ENCODE results near the gene SPANXD. TPM values are rescaled to one million over a fixed set of nuclear protein-coding genes. Genes with fewer than 3 reads are reported as not detected.

Gene SPANXD
- total RNA-seq, 1 experiment from 2014 or later: not detected

- no peak overlapping the region for H4K91ac ChIP-seq (ENCODE audit: insufficient read length, low read depth, low read length)
- H3K23me2 ChIP-seq (ENCODE audit: insufficient read length, low read depth, low read length, poor library complexity, severe bottlenecking): no peaks in the 10 kb centered on the region
- H3K23ac ChIP-seq (ENCODE audit: insufficient read length, low read depth, low read length): no peak overlapping the region
- no peak overlapping the region for H2BK120ac ChIP-seq (ENCODE audit: low read depth, low read length, poor library complexity, severe bottlenecking)
- no peak overlapping the region for H3T11ph ChIP-seq (ENCODE audit: low read length)
- Mint-ChIP-seq H3K9me3 (peaks cover 62 to 67% of the 10 kb centered on the region in 2 experiments), H3K27me3 (ENCODE audit: low read depth) (no peaks in the 10 kb centered on the region), H3K27ac (no peak overlapping the region), H3K4me3 (no peak overlapping the region), H3K4me1 (no peaks in the 10 kb centered on the region), H3K36me3 (ENCODE audit: insufficient read depth in 1 of 3, low read depth in 3 of 3) (no peaks in the 10 kb centered on the region; a peak in 1 of 7 replicates)
- no peaks in the 10 kb centered on the region for H3K79me2 ChIP-seq (ENCODE audit: insufficient read depth, low read length)
- no peak overlapping the region for H4K8ac ChIP-seq (replicated peaks; ENCODE audit: insufficient read length, low read depth, low read length)
- H3K4me2 ChIP-seq (ENCODE audit: insufficient read depth, insufficient read length, low read length): no peak overlapping the region
- no peaks in the 10 kb centered on the region for H3K27me3 ChIP-seq (ENCODE audit: insufficient read depth, low read length)
- DNase-seq: no peak
- H3K9ac ChIP-seq (ENCODE audit: extremely low read depth, insufficient read length, low read length): no peak overlapping the region
- no peak overlapping the region for H4K5ac ChIP-seq (ENCODE audit: insufficient read length, low read depth, low read length)
- peaks cover 26% of the 10 kb centered on the region for H3K9me3 ChIP-seq (ENCODE audit: control insufficient read depth, low read depth, low read length)
- H2AK5ac ChIP-seq (ENCODE audit: insufficient read length, low read length): no peak overlapping the region
- H3K79me1 ChIP-seq (ENCODE audit: insufficient read depth, low read depth, low read length, poor library complexity, severe bottlenecking): no peaks in the 10 kb centered on the region
- no peak overlapping the region for H3K56ac ChIP-seq (ENCODE audit: insufficient read length, low read depth, low read length)
- no peak overlapping the region for H3K18ac ChIP-seq (ENCODE audit: insufficient read length, low read depth, low read length)
- H2BK15ac ChIP-seq (ENCODE audit: low read depth, low read length): no peak overlapping the region
- no CpG with 5 or more reads among the region's 3 CpGs for WGBS (ENCODE audit: extremely low coverage, insufficient read length, low lambda C conversion rate)
- no peak overlapping the region for H2BK12ac ChIP-seq (ENCODE audit: insufficient read length, low read depth, low read length)
- H3K14ac ChIP-seq (ENCODE audit: insufficient read depth, low read length): no peak overlapping the region
- no peak overlapping the region for H3K27ac ChIP-seq (ENCODE audit: insufficient read length, low read depth, low read length)
- no peak for TF ChIP-seq CTCF (conservative IDR thresholded peaks at IDR 0.05)
- no peak overlapping the region for H2BK20ac ChIP-seq (ENCODE audit: low read depth, low read length, poor library complexity, severe bottlenecking)
- H4K20me1 ChIP-seq (ENCODE audit: control insufficient read depth, insufficient read depth, insufficient read length): no peaks in the 10 kb centered on the region
- no peak overlapping the region for H2BK5ac ChIP-seq (ENCODE audit: insufficient read length, low read length)
- no peak overlapping the region for H3K4ac ChIP-seq (ENCODE audit: low read depth, low read length)
- H3K4me1 ChIP-seq (ENCODE audit: insufficient read depth, low read length): no peaks in the 10 kb centered on the region
- H2AFZ ChIP-seq (ENCODE audit: low read length): no peak overlapping the region
Observed at GRCh38 chrX:141714680-141715079, 16.1 kb upstream of the SPANXD start.

Measured in H9 (cell line).